ENCODE measurements around the gene MEF2B.

Gene MEF2B

GRCh38 chr19:19096641-19097627 lies 73.1 kb downstream of the MEF2B start:
- no peak for DNase-seq

- no peak for DNase-seq
Measured at GRCh38 chr19:19095691-19096090, 74.4 kb downstream of the MEF2B start.
